Left renal cortex interstitium (tissue), 4 donors: ENCODE results near the gene GRWD1. TPM values are rescaled to one million over a fixed set of nuclear protein-coding genes. Genes with fewer than 3 reads are reported as not detected.
"Not testable (repeated sequence)": the region's sequence is repeated elsewhere in the genome, so short reads cannot be mapped to it uniquely, and the experiment has no call there.

Experiments
- DNase-seq, 4 donors: peaks; one replicate each; pipeline ENCODE4 v3.0.0-alpha.2; 2013; ENCODE audit warnings: low read depth in 4 of 4, low spot score in 2 of 4, missing footprints in 1 of 4
- polyA plus RNA-seq, 4 donors: library from polyadenylated mRNA; unstranded; fragments of 120-200 nt; gene quantifications; one replicate each; pipeline ENCODE4 v1.2.1, GENCODE V29; 2013; ENCODE audit not compliant: insufficient read length in 4 of 4

Gene GRWD1
- polyA plus RNA-seq, 4 donors: 22.9 to 33.0 (median 27.9) TPM

DNA sequence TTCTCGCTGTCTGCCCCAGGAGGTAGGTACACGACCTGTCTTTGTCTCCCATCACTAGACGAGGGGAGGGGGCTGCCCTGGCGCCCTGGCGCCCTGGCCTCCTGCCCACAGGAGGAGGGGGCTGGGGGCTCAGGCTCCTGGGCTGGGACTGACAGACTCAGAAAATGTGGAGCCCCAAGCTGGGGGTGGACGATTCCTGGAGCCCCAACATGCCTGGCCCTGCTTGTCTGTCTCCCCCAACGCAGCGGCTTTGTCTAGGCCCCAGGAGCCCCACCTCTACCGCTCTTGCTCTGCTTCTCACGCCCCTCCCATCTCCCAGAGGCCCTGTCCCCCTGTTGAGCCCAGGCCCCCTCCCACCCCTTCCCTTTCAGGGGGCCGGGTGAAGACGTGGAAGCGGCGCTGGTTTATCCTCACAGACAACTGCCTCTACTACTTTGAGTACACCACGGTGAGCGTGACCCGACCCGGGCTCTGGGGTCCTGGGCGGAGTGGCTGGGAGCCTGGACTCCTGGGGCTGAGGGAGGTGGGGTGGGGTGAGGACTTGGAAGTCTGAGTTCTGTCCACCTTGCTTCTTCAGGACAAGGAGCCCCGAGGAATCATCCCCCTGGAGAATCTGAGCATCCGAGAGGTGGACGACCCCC lies 32.0 kb downstream of the GRWD1 start:
- DNase-seq: no peak

DNA sequence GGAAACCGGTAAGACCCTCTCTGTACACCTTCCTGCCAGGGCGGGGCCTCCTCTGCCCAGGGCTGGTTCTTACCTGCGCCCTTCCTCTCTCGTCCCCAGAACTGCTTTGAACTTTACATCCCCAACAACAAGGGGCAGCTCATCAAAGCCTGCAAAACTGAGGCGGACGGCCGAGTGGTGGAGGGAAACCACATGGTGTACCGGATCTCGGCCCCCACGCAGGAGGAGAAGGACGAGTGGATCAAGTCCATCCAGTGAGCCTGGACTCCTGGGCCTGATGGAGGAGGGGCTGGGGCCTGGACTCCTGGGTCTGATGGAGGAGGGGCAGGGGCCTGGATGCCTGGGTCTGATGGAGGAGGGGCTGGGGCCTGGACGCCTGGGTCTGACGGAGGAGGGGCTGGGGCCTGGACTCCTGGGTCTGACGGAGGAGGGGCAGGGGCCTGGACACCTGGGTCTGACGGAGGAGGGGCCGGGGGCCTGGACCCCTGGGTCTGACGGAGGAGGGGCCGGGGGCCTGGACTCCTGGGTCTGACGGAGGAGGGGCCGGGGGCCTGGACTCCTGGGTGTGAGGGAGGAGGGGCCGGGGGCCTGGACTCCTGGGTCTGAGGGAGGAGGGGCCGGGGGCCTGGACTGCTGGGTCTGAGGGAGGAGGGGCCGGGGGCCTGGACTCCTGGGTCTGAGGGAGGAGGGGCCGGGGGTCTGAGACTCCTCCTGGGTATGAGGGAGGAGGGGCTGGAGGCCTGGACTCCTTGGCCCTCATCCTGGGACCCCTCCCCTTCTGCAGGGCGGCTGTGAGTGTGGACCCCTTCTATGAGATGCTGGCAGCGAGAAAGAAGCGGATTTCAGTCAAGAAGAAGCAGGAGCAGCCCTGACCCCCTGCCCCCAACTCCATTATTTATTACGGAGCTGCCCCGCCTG lies 32.8 kb downstream of the GRWD1 start:
- DNase-seq: no peak

DNA sequence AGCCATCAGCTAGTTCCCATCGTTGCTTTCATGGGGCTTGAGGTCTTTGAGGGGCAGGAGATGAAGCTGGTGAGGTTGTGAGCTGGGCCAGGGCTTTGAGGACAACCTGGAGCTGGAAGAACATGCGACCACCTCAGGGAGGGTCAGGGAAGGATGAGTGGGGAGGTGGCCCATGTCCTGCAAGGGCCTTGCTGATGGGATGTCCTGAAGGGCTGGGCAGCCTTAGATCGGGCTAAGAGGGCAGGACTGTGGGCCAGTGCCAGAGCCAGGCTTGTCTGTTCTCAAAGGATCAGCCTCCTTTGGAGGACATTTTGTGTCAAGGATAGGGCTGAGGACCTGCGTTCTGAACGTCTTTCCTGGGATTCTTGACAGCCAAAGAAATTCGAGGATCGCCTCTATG lies 33.9 kb downstream of the GRWD1 start:
- no peak for DNase-seq

DNA sequence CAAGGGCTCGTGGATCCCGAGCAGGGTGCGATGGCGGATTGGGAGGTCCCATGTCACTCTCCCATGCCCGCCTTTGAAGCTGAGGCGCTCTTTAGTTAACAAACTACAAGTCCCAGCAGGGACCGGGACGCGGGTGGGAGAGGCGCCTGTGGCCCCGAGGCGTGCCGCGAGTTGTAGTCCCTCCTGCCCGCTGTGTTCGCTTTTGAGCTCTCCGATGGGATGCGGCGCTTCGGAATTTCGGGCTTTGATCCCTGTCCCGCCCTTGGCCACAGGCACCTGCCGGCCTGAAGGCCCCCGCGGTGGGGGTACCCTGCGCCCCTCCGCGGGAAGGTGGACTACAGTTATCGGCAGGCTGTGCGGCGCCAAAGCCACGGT lies 34.4 kb downstream of the GRWD1 start:
- no peak for DNase-seq

DNA sequence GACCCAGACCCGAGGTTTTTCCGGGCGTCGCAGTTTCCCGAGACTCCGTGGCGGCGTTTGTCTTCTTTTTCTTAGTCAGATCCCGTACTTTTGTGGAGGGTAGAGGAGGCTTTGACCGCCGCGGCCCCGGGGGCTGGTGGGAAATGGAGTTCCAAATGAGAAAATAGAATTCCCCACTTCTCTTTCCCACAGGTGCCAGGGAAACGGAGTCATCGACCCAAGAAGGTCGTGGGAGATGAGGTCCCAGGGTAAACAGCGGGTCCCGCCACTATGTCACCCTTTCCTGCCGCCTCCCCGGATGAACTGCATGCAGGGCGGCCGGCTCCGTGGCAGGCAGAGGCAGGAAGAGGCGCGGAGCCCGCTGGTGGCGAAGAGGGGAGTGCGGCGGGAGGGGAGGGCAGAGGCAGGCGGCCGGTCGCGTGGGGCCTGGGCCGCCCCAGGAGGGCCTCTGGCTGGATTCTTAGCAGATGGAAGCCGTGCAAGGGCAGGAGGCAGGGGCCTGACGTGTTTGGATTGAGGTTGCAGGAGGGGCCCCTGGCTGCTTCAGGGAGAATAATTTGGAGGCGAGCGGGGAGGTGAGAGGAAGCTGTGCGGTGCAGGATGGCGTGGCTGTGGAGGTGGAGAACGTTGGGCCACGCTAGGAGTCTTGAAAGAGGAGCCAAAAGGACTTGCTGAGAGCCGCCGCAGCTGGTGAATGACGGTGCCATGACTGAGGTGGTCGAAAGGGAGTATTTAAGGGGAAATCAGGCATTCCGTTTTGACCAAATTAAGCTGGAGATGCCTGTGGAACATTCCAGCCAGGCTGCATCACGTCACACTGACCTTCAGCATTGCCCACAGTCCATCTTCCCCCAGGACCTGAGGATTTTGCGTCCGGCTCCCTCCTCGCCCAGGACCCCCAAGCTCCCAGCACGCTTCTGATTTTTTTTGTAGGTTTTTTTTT lies 35.0 kb downstream of the GRWD1 start:
- DNase-seq: no peak

DNA sequence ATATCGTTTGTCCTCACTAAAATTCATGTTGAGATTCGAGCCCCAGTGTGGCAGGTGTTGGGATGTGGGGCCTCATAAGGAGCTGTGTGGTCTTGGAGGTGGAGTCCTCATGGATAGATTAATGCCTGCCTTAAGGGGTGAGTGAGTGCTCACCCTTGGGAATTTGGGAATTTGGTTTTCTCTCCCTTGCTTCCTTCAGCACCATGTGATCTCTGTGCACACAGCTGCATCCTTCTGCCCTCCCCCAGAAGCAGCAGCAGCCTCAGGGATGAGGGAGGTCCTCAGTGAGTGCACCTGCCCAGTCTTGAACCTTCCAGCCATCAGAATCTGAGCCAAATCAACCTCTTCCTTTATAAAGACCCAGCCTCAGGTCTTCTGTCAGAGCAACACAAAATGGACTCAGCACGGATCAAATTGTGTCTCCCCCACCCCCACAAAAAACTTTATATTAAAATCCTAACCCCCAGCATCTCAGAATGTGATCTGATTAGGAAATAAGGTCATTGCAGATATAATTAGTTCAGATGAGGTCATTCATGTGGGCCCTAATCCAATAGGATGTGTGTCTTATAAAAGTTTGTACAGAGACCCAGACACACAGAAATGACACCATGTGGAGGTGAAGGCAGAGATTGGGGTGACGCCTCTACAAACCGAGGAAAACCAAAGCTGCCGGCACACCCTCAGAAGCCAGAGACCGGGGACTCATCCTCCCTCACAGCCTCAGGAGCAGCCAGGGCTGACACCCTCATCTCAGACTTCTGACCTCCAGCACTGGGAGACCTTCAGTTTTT lies 36.3 kb downstream of the GRWD1 start:
- DNase-seq: no peak

DNA sequence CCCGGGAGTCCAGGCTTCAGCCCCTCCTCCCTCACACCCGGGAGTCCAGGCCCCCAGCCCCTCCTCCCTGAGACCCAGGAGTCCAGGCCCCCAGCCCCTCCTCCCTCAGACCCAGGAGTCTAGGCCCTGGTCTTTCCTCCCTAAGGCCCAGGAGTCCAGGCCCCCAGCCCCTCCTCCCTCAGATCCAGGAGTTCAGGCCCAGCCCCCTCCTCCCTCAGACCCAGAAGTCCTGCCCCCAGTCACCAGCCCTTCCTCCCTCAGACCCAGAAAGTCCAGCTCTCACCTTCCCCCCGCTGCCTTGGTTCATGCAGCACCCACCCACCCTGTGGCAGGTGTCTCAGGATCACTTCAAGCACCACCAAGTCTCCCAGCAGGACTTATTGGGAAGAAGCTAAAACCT lies 37.5 kb downstream of the GRWD1 start:
- DNase-seq: no peak

DNA sequence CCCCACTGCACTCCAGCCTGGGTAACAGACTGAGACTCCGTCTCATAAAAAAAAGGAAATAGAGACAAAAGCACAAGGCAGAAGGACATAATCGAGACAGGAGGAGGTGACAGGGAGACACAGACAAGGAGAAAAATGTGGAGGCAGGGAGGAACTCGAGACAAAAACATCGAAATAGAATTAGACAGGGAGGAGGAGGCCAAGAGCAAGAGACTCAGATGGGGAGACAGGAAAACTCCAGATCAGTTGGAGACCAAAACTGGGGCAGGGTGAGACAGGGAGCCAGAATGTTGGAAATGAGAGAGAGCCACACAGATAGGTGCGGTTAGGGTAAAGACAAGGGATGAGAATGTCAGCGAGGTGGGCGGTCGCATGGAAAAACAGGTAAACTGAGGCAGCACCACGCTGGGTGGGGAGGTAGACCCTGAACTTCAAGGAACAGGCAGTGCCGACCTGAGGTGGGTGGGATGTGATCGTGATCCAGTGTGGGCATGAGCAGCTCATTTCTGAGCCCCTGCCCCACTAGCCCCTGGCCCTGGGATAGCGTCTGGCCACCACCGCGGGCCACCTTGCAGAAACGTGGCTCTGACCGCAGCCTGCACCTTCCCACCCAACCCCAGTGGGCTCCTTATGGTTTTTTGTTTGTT lies 38.6 kb downstream of the GRWD1 start:
- no peak for DNase-seq

DNA sequence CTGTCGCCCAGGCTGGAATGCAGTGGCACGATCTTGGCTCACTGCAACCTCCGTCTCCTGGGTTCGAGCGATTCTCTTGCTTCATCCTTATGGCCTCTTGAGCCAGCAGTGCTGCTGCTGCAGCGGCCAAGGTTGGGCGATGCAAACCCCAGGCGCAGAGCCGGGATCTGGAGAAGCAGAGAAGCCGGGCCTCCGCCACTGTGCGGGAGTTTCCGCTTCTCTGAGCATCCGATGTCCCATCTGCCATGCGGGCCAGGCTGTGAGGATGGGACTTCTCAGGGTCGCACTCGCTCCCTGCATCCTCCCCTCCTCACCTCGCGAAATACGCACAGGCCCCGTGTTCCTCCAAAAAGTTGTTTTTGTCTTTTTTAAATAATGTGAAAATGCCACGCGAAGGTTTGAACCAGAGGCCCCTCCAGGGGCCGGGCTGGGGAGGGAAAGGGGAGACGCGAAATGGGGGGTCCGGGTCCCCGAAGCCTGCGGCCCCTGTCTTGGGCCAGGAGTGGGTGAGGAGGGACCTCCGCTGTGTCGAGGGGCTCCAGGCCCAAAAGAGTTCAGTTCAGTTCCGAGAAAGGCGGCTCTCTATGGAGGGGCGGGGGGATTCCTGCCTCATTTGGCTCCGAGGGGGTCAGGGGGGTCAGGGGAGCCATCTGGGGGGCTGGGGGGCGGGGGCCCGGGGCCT lies 39.3 kb downstream of the GRWD1 start:
- DNase-seq: no peak

DNA sequence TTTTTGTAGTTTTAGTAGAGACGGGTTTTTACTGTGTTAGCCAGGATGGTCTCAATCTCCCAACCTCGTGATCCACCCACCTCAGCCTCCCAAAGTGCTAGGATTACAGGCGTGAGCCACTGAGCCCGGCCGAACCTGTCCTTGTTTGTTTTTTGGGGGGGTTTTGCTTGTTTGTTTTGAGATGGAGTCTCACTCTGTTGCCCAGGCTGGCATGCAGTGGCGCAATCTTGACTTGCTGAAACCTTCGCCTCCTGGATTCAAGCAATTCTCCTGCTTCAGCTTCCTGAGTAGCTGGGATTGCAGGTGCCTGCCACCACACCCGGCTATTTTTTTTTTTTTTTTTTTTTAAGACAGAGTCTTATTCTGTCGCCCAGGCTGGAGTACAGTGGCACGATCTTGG lies 40.9 kb downstream of the GRWD1 start:
- DNase-seq: not testable (repeated sequence)

DNA sequence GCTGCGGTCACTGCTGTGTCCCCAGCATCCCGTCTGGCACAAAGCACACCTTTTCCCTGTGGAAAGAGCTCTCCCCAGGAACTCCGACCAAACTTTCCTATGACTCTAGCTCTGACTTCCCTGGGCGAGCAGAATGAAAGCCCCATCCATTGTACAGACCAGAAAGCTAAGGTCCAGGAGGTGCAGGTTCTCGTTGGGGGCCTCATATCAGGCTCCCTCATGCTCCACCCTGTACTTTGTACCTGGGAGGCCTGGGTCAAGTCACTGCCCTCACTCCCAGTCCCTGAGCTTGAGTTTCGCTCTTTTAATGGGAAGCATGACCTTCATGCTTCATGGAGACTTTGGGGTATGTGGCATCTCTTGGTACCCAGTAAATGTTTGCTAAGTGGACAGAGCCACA lies 41.8 kb downstream of the GRWD1 start:
- DNase-seq: no peak

DNA sequence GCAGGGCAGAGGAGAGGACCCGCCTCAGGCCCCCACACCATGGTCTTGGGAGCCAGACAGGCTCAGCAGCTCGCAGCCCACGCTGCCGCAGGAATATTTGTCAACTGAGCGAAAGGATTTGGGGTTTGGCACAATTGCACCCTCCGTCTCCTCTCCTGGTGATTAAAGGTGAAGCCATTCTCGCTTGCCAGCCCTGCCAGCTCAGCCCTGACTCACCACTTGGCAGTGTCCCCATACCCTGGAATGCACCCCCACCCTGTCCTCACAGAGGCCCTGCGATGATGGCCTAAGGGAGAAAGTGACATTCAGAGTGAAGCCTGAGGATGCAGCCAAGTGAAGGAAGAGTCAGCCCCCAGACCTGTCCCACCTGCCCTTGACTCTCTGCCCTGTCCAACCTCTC lies 42.2 kb downstream of the GRWD1 start:
- no peak for DNase-seq

DNA sequence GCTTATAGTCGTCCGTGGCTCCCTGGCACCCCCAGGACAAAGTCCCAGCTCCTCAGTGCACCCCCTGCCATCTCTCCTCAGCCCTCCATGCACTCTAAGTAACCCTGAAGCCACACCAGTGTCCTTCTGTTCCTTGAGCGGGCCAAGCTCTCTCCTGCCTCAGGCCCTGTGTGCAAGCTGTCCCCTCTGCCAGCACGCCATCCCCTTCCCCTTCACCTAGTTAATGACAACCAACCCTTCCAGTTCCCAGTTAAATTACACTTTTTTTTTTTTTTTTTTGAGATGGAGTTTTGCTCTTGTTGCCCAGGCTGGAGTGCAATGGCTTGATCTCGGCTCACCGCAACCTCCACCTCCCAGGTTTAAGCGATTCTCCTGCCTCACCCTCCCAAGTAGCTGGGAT lies 42.7 kb downstream of the GRWD1 start:
- DNase-seq: not testable (repeated sequence)

DNA sequence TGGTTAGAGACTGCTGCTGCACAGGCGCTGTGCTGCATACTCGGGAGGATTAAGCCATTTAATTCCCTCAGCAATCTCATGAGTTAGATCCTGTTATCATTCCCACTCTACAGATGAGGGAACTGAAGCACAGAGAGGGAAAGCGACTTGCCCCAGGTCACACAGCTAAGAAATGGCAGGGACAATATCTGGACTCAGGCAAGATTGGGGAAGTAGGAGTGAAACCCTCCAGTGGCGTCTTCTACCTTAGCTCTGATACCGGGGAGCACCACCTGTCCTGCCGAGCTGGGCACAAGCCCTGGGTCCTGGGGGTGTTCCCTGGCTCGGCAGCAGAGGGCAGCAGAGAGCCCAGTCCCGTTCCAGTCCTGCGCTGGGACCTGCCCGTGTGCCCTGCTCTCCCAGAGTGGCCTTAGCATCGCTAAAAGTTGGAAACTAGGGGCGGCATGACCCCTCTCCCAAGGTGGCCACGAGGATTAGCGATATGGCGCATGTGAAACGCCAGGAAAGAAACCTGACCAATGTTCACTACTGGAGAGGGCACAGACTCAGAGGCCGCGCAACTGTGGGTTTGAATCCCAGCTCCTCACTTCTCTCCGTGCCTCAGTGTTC lies 43.9 kb downstream of the GRWD1 start:
- DNase-seq: no peak

DNA sequence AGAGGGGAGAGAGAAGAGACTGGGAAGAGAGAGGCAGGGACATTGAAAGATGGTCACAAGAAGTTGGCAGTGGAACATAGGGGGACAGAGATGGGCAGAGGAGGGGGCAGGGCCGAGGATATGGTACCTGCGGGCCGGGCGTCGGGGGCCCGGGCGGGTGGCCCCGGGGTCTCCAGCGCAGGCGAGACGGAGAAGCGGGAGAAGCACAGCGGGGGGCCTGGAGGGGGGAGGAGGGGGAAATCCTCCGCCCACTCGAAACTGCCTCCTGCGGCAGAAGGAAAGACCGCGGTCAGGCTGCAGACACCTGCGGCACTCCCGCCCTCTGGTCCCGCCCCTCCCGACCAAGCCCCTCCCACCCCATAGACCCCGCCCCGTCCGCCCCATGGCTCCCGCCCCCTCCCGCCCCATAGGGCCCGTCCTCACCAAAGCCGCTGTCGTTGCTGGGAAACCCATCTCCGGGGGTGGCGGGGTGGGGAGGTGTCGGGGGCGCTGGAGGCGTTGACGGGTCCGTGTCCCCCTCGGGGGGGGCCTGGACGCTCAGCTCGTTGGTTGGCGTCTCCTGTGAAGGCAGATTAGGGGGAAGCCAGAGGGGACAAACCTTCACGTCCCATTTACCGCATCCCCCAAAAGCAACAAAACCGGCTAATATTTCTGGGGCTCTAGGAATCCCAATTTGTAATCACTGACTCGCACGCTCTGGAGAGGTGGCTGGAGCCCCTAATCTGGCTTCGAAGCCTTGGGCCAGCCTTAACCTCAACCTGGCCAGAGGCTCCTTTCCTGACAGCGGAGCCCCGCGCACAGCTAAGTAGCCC lies 45.4 kb downstream of the GRWD1 start:
- DNase-seq: no peak

DNA sequence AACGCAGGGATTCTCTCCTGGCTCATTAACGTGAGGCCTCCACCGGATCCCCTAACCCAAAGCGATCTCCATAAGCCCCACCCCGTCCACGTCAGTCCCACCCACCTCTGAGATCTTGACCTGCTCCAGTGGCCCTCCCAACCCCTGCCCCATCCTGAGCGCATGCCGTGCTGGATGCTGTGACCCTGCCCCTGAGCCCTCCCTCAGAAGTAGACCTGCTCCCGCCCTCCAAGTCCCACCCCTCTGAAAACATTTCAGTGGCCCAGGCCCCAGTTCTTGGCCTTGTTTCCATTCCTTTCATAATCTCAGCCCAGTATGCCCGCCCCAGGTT lies 46.0 kb downstream of the GRWD1 start:
- no peak for DNase-seq

DNA sequence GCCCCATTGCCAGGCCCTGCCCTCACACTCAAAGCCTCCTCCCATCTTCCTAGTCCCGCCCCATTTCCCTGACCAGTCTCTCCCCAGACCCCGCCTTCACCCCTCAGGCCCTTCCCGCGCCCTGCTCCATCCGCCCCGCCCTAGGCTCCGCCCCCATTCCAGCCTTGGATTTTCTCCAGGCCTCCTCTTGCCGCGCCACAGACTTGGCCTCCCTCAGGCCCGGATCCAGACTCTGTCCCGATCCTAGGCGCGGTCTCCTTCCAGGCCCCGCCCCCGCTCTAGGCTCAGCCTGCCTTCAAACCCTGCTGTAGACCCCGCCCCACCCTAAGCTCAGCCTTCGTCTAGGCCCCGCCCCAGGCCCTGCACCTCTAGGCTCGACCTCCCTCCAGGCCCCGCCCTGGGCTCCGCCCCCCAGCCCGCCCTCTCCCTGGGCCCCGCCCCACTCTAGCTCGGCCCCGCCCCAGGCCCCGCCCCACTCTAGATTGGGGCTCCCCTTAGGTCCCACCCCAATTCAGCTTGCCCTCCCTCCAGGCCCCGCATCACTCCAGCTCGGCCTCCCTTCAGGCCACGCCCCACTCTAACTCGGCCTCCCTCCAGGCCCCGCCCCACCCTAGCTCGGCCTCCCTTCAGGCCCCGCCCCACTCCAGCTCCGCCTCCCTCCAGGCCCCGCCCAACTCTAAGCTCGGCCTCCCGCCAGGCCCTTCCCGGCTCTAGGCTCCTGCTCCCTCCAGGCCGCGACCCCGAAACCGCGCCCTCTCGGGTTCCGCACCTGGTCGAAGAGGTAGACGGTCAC lies 47.3 kb downstream of the GRWD1 start:
- peak in 2 of 4 donors; percentile 73 to 74 for DNase-seq
